Measurements from ENCODE around the gene FARP1.

FARP1 gene

GRCh38 chr13:98493042-98493712, 350.3 kb downstream of the FARP1 start:
- Histone ChIP-seq H3K4me1 (peaks cover 5% of the 10 kb centered on the region), H3K27me3 (ENCODE audit: control insufficient read depth, insufficient read depth, low read length) (no peaks in the 10 kb centered on the region), H3K4me2 (ENCODE audit: low read length) (no peak overlapping the region), H3K27ac (no peak overlapping the region), H3K9ac (no peak overlapping the region), H3K36me3 (ENCODE audit: control insufficient read depth, insufficient read depth, low read length) (no peaks in the 10 kb centered on the region), H3K4me3 (ENCODE audit: low read depth, low read length) (no peak overlapping the region), H3K9me3 (ENCODE audit: control insufficient read depth, low read length) (no peaks in the 10 kb centered on the region), H3K79me2 (peaks cover 31% of the 10 kb centered on the region), H2AFZ (no peak overlapping the region)
- no peak for TF ChIP-seq CTCF (IDR thresholded peaks at IDR 0.05)

GRCh38 chr13:98494769-98495168, 351.9 kb downstream of the FARP1 start:
- H3K79me2 ChIP-seq: peaks cover 29% of the 10 kb centered on the region
- no peaks in the 10 kb centered on the region for H3K9me3 ChIP-seq (ENCODE audit: control insufficient read depth, low read length)
- no peak overlapping the region for H3K27ac ChIP-seq
- H3K4me3 ChIP-seq (ENCODE audit: low read depth, low read length): no peak overlapping the region
- H3K4me1 ChIP-seq: peaks cover 5% of the 10 kb centered on the region
- no peaks in the 10 kb centered on the region for H3K27me3 ChIP-seq (ENCODE audit: control insufficient read depth, insufficient read depth, low read length)
- H2AFZ ChIP-seq: no peak overlapping the region
- no peak overlapping the region for H3K4me2 ChIP-seq (ENCODE audit: low read length)
- H3K9ac ChIP-seq: no peak overlapping the region
- H3K36me3 ChIP-seq (ENCODE audit: control insufficient read depth, insufficient read depth, low read length): no peaks in the 10 kb centered on the region
- no peak for TF ChIP-seq CTCF (IDR thresholded peaks at IDR 0.05)

- H3K27ac ChIP-seq: peak overlapping the region; percentile 56
- no peaks in the 10 kb centered on the region for H3K36me3 ChIP-seq (ENCODE audit: control insufficient read depth, insufficient read depth, low read length)
- no peak for TF ChIP-seq CTCF (IDR thresholded peaks at IDR 0.05)
- H3K27me3 ChIP-seq (ENCODE audit: control insufficient read depth, insufficient read depth, low read length): no peaks in the 10 kb centered on the region
- H3K4me2 ChIP-seq (ENCODE audit: low read length): no peak overlapping the region
- no peak overlapping the region for H2AFZ ChIP-seq
- H3K4me3 ChIP-seq (ENCODE audit: low read depth, low read length): no peak overlapping the region
- H3K9me3 ChIP-seq (ENCODE audit: control insufficient read depth, low read length): no peaks in the 10 kb centered on the region
- H3K9ac ChIP-seq: no peak overlapping the region
- H3K79me2 ChIP-seq: peaks cover 26% of the 10 kb centered on the region
- peaks cover 5% of the 10 kb centered on the region for H3K4me1 ChIP-seq
Measured at GRCh38 chr13:98495627-98496478, 353.0 kb downstream of the FARP1 start.

- H3K27ac ChIP-seq: no peak overlapping the region
- no peak overlapping the region for H3K4me2 ChIP-seq (ENCODE audit: low read length)
- H3K9ac ChIP-seq: no peak overlapping the region
- H3K79me2 ChIP-seq: peaks cover 21% of the 10 kb centered on the region
- peaks cover 5% of the 10 kb centered on the region for H3K4me1 ChIP-seq
- no peak for TF ChIP-seq CTCF (IDR thresholded peaks at IDR 0.05)
- no peaks in the 10 kb centered on the region for H3K27me3 ChIP-seq (ENCODE audit: control insufficient read depth, insufficient read depth, low read length)
- H2AFZ ChIP-seq: no peak overlapping the region
- H3K4me3 ChIP-seq (ENCODE audit: low read depth, low read length): no peak overlapping the region
- no peaks in the 10 kb centered on the region for H3K9me3 ChIP-seq (ENCODE audit: control insufficient read depth, low read length)
- H3K36me3 ChIP-seq (ENCODE audit: control insufficient read depth, insufficient read depth, low read length): no peaks in the 10 kb centered on the region
Measured at GRCh38 chr13:98496479-98496791, 353.5 kb downstream of the FARP1 start.

All from parathyroid adenoma (tissue), 2 donors.